H1 (cell line): Measurements from ENCODE around the gene PDIA2. TPM values are rescaled to one million over a fixed set of nuclear protein-coding genes. Genes with fewer than 3 reads are reported as not detected.

Source experiments
- CTBP2 ChIP-seq: IDR thresholded peaks from 2 replicates; pipeline ENCODE4 v1.7.0; 2011; ENCODE audit warnings: borderline replicate concordance, mild to moderate bottlenecking, moderate library complexity, mixed read lengths, low read length; ENCODE audit not compliant: insufficient read depth, insufficient read length
- GABPA ChIP-seq: IDR thresholded peaks from 2 replicates; pipeline ENCODE4 v1.6.1; 2011; ENCODE audit warnings: mild to moderate bottlenecking, low read length, moderate library complexity, borderline replicate concordance; ENCODE audit not compliant: insufficient read depth
- MAFK ChIP-seq: IDR thresholded peaks from 2 replicates; pipeline ENCODE4 v1.6.1; 2012; ENCODE audit warnings: low read depth, mild to moderate bottlenecking, improper control_type of control experiment, low read length
- NANOG ChIP-seq: IDR thresholded peaks from 2 replicates; pipeline ENCODE4 v1.6.1; 2011; ENCODE audit warnings: low read length, low read depth, mild to moderate bottlenecking, inconsistent platforms; ENCODE audit not compliant: insufficient read depth, poor library complexity, severe bottlenecking
- RFX5 ChIP-seq: IDR thresholded peaks from 2 replicates; pipeline ENCODE4 v1.6.1; 2011; ENCODE audit warnings: low read depth, low read length, improper control_type of control experiment, borderline replicate concordance
- RXRA ChIP-seq: IDR thresholded peaks from 2 replicates; pipeline ENCODE4 v1.6.1; 2011; ENCODE audit warnings: low read depth, mild to moderate bottlenecking, low read length, moderate library complexity; ENCODE audit not compliant: insufficient read depth
- polyA plus RNA-seq, 7 experiments: library from polyadenylated mRNA; depleted of rRNA in 3 of 7; stranded (reverse) in 5 of 7; unstranded in 2 of 7; fragments of >200 nt in 5 of 7; fragments of 200-250 nt in 2 of 7; gene quantifications; 1 replicate in 5 of 7; 2 replicates in 1 of 7; 4 replicates in 1 of 7; pipeline versions ENCODE4 v1.2.1 to v1.2.3, GENCODE V29; 2011 to 2013; ENCODE audit warnings: missing spikeins in 2 of 7, mixed read lengths in 2 of 7
- total RNA-seq: library from RNA; stranded (reverse); fragmentation: NEBNext Ultra II Directional; extraction: Animal tissue kit (Norgen Biotek cat#: 25700); gene quantifications from 2 replicates; pipeline ENCODE4 v1.2.1, GENCODE V29; 2021
- TF ChIP-seq, protein P1 (sequence below): fragments of 300-600 bp; sonication (generic); IDR thresholded peaks from 2 replicates; pipeline ENCODE4 v1.7.1; 2012; ENCODE audit warnings: low read length, moderate library complexity, mild to moderate bottlenecking, inconsistent platforms; ENCODE audit not compliant: insufficient replicate concordance
- TF ChIP-seq, protein P2 (sequence below): IDR thresholded peaks from 2 replicates; pipeline ENCODE4 v1.6.1; 2012; ENCODE audit warnings: inconsistent platforms
- TF ChIP-seq, protein P3 (sequence below): IDR thresholded peaks from 2 replicates; pipeline ENCODE4 v1.6.1; 2012; ENCODE audit warnings: inconsistent platforms

Gene PDIA2
- total and polyA plus RNA-seq, 2 of the 8 experiments (the other 6 are each of a cell fraction or from before 2014, with no cell fraction given), result 0.34 to 0.50 TPM

DNA sequence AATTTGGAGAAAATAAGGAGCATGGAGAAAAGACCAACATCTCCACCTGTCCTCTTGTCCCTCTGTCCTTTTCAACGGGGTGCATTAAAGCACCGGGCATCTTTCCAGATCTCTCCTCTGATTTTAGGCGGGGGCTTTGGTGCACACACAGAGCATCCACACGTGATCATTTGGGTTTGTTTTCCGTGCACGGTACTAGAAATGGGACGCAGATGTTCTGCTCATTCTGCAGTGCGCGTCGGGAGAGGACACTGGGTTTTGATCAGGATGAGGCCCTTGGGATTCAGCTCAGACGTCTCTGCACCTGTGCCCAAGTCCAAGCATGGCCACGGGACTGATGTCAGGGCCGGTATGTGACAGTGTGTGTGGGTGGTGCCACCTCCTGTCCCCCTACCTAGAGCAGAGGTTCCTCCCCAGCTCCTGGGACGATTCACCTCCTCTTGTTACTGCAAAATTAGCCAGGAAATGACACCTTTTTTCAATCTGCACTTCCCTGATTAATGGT, 31.9 kb downstream of the PDIA2 start (continued):
- TF ChIP-seq, protein P1, sequence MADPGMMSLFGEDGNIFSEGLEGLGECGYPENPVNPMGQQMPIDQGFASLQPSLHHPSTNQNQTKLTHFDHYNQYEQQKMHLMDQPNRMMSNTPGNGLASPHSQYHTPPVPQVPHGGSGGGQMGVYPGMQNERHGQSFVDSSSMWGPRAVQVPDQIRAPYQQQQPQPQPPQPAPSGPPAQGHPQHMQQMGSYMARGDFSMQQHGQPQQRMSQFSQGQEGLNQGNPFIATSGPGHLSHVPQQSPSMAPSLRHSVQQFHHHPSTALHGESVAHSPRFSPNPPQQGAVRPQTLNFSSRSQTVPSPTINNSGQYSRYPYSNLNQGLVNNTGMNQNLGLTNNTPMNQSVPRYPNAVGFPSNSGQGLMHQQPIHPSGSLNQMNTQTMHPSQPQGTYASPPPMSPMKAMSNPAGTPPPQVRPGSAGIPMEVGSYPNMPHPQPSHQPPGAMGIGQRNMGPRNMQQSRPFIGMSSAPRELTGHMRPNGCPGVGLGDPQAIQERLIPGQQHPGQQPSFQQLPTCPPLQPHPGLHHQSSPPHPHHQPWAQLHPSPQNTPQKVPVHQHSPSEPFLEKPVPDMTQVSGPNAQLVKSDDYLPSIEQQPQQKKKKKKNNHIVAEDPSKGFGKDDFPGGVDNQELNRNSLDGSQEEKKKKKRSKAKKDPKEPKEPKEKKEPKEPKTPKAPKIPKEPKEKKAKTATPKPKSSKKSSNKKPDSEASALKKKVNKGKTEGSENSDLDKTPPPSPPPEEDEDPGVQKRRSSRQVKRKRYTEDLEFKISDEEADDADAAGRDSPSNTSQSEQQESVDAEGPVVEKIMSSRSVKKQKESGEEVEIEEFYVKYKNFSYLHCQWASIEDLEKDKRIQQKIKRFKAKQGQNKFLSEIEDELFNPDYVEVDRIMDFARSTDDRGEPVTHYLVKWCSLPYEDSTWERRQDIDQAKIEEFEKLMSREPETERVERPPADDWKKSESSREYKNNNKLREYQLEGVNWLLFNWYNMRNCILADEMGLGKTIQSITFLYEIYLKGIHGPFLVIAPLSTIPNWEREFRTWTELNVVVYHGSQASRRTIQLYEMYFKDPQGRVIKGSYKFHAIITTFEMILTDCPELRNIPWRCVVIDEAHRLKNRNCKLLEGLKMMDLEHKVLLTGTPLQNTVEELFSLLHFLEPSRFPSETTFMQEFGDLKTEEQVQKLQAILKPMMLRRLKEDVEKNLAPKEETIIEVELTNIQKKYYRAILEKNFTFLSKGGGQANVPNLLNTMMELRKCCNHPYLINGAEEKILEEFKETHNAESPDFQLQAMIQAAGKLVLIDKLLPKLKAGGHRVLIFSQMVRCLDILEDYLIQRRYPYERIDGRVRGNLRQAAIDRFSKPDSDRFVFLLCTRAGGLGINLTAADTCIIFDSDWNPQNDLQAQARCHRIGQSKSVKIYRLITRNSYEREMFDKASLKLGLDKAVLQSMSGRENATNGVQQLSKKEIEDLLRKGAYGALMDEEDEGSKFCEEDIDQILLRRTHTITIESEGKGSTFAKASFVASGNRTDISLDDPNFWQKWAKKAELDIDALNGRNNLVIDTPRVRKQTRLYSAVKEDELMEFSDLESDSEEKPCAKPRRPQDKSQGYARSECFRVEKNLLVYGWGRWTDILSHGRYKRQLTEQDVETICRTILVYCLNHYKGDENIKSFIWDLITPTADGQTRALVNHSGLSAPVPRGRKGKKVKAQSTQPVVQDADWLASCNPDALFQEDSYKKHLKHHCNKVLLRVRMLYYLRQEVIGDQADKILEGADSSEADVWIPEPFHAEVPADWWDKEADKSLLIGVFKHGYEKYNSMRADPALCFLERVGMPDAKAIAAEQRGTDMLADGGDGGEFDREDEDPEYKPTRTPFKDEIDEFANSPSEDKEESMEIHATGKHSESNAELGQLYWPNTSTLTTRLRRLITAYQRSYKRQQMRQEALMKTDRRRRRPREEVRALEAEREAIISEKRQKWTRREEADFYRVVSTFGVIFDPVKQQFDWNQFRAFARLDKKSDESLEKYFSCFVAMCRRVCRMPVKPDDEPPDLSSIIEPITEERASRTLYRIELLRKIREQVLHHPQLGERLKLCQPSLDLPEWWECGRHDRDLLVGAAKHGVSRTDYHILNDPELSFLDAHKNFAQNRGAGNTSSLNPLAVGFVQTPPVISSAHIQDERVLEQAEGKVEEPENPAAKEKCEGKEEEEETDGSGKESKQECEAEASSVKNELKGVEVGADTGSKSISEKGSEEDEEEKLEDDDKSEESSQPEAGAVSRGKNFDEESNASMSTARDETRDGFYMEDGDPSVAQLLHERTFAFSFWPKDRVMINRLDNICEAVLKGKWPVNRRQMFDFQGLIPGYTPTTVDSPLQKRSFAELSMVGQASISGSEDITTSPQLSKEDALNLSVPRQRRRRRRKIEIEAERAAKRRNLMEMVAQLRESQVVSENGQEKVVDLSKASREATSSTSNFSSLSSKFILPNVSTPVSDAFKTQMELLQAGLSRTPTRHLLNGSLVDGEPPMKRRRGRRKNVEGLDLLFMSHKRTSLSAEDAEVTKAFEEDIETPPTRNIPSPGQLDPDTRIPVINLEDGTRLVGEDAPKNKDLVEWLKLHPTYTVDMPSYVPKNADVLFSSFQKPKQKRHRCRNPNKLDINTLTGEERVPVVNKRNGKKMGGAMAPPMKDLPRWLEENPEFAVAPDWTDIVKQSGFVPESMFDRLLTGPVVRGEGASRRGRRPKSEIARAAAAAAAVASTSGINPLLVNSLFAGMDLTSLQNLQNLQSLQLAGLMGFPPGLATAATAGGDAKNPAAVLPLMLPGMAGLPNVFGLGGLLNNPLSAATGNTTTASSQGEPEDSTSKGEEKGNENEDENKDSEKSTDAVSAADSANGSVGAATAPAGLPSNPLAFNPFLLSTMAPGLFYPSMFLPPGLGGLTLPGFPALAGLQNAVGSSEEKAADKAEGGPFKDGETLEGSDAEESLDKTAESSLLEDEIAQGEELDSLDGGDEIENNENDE, result no peak
- TF ChIP-seq GABPA (no peak), CTBP2 (no peak), MAFK (no peak), NANOG (no peak), RXRA (no peak), RFX5 (no peak)
- TF ChIP-seq, protein P2, sequence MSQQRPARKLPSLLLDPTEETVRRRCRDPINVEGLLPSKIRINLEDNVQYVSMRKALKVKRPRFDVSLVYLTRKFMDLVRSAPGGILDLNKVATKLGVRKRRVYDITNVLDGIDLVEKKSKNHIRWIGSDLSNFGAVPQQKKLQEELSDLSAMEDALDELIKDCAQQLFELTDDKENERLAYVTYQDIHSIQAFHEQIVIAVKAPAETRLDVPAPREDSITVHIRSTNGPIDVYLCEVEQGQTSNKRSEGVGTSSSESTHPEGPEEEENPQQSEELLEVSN, result no peak
- TF ChIP-seq, protein P3, sequence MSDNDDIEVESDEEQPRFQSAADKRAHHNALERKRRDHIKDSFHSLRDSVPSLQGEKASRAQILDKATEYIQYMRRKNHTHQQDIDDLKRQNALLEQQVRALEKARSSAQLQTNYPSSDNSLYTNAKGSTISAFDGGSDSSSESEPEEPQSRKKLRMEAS, result no peak
- TF ChIP-seq, all 59 proteins: peak for 0
